Occipital lobe (tissue), 2 donors: ENCODE results near the gene SH3PXD2B. TPM values are rescaled to one million over a fixed set of nuclear protein-coding genes. Genes with fewer than 3 reads are reported as not detected.

Experiments used
- DNase-seq: peaks from one replicate; lab custom pipeline; 2025; lab: John Stamatoyannopoulos, UW
- total RNA-seq: library from RNA; depleted of rRNA; stranded (reverse); fragments of >200 nt; gene quantifications from one replicate; pipeline ENCODE4 v1.2.3, GENCODE V29; 2014

Gene SH3PXD2B
- total RNA-seq, 1 donor from 2014 or later: 17.6 TPM

GRCh38 chr5:172453206-172453985 is 929 bp downstream of the SH3PXD2B start:
- DNase-seq: no peak

- DNase-seq: no peak
Observed at GRCh38 chr5:172452398-172453205, 1.7 kb downstream of the SH3PXD2B start.

- no peak for DNase-seq
Observed at GRCh38 chr5:172451771-172452197, 2.5 kb downstream of the SH3PXD2B start.

GRCh38 chr5:172450861-172451695 is 3.2 kb downstream of the SH3PXD2B start:
- no peak for DNase-seq

- no peak for DNase-seq
Observed at GRCh38 chr5:172450453-172450852, 3.9 kb downstream of the SH3PXD2B start.

GRCh38 chr5:172448999-172449398 is 5.3 kb downstream of the SH3PXD2B start:
- no peak for DNase-seq

- no peak for DNase-seq
Observed at GRCh38 chr5:172447646-172448365, 6.5 kb downstream of the SH3PXD2B start.

GRCh38 chr5:172446336-172447051 is 7.8 kb downstream of the SH3PXD2B start:
- DNase-seq: no peak

- no peak for DNase-seq
Observed at GRCh38 chr5:172445866-172446265, 8.5 kb downstream of the SH3PXD2B start.

- no peak for DNase-seq
Observed at GRCh38 chr5:172444626-172445365, 9.5 kb downstream of the SH3PXD2B start.

- DNase-seq: no peak
Observed at GRCh38 chr5:172444110-172444510, 10.2 kb downstream of the SH3PXD2B start.

- peak; percentile 63 for DNase-seq
Observed at GRCh38 chr5:172443441-172444109, 10.8 kb downstream of the SH3PXD2B start.

GRCh38 chr5:172442592-172442991 is 11.7 kb downstream of the SH3PXD2B start:
- no peak for DNase-seq

GRCh38 chr5:172441262-172441751 is 13.0 kb downstream of the SH3PXD2B start:
- DNase-seq: no peak

- DNase-seq: no peak
Observed at GRCh38 chr5:172440486-172440885, 13.8 kb downstream of the SH3PXD2B start.

GRCh38 chr5:172439785-172440477 is 14.4 kb downstream of the SH3PXD2B start:
- no peak for DNase-seq

GRCh38 chr5:172438319-172438668 is 16.0 kb downstream of the SH3PXD2B start:
- no peak for DNase-seq
